Measurements from ENCODE around the gene LONP2. TPM values are rescaled to one million over a fixed set of nuclear protein-coding genes. Genes with fewer than 3 reads are reported as not detected.

Gene LONP2
- total RNA-seq, 1 experiment from 2014 or later: 46.8 TPM

DNA sequence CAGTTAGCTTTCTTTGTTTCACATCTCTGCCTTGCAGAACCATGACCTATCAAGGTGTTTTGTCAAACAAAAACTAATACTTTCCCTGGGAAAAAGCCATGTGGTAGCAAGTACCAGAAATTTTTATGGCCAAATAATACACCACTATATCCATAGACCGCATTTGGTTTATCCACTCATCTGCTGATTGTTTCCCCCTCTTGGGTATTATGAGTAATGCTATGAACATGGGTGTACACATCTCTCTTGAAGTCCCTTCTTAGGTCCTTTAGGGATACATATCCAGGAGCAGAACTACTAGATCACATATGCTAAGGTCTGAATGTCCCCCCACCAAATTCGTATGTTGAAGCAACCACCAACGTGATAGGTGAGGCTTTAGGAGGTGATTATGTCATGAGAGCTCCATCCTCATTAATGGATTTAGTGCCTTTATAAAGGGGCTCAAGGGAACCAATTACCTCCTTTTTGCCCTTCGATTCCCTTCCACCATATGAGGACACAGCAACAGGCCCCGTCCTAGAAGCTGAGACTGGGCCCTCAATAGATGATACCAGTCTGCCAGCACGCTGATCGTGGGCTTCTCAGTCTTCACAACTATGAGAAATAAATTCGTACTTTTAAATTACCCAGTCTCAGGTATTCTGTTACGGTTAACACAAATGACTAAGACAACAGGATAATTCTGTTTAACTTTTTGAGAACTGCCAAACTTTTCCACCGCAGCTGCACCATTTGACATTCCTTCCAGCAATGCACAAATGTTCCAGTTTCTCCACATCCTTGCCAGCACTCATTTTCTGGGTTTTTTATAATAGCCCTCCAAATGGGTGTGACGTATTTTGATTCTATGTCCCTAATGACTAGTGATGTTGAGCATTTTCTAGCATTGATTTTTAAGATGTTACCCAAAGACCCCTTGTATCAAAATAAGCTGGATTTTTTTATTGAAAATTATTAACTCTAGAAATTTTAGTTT, 111.1 kb downstream of the LONP2 start:
- intact Hi-C loops (cut with micrococcal nuclease): no loop called here
- no TSS peak for BruUV-seq (replicated peaks)

More for the DNA sequence above, 111.1 kb downstream of the LONP2 start:
- Histone ChIP-seq H3K4me1 (ENCODE audit: control insufficient read depth in 1 of 2, insufficient read depth in 2 of 2, low read length in 2 of 2) (no peaks in the 10 kb centered on the region), H3K79me2 (ENCODE audit: insufficient read depth, low read length) (peaks cover 41% of the 10 kb centered on the region), H3K9ac (ENCODE audit: low read length) (no peak overlapping the region), H3K36me3 (ENCODE audit: control insufficient read depth in 1 of 2, insufficient read depth in 2 of 2, low read length in 2 of 2) (peaks cover 7 to 13% of the 10 kb centered on the region in 2 experiments; a peak in 3 of 4 replicates), H3K27me3 (ENCODE audit: insufficient read depth, low read length) (no peaks in the 10 kb centered on the region), H3K4me2 (ENCODE audit: low read length) (no peak overlapping the region), H2AFZ (ENCODE audit: low read depth, low read length, poor library complexity, severe bottlenecking) (no peak overlapping the region), H3K9me3 (ENCODE audit: control insufficient read depth in 1 of 2, insufficient read depth in 1 of 2, low read depth in 1 of 2, low read length in 2 of 2) (no peaks in the 10 kb centered on the region), H3K4me3 (replicated peaks in 1 of 2; ENCODE audit: low read depth in 1 of 2, low read length in 2 of 2) (no peak overlapping the region), H3K9me2 (ENCODE audit: insufficient read depth) (no peaks in the 10 kb centered on the region), H4K20me1 (ENCODE audit: insufficient read depth) (peaks cover 6% of the 10 kb centered on the region; the same call in 1 of the 2 replicates), H3K27ac (ENCODE audit: low read depth, low read length) (no peak overlapping the region)
- no peak for ATAC-seq
- POLR2A ChIA-PET: no interaction called here
- RAD21 ChIA-PET (ENCODE audit: low non-redundant PET in 1 of 2, low total read pairs in 2 of 2, uncharacterized antibody in 2 of 2, unreplicated experiment in 2 of 2): interaction anchor here in 1 of 2 experiments (0.6 kb wide), 1 partner anchor 256 kb away, joined by 6 read pairs; no protein-coding TSS in a partner anchor
- CTCF ChIA-PET: interaction anchor here (0.6 to 5.4 kb wide), 8 partner anchors 9 to 275 kb away, joined by 3 to 35 read pairs (median 4); no protein-coding TSS in a partner anchor
- no peak for DNase-seq (ENCODE audit: low read depth, low spot score)
- TF ChIP-seq FOSL1 (IDR thresholded peaks at IDR 0.05; ENCODE audit: low read depth) (no peak), SRF (IDR thresholded peaks at IDR 0.05; ENCODE audit: low read depth) (no peak), ELF1 (IDR thresholded peaks at IDR 0.05; ENCODE audit: borderline replicate concordance, low read depth) (no peak), EGR1 (IDR thresholded peaks at IDR 0.05; ENCODE audit: low read depth) (no peak), CBX3 (IDR thresholded peaks at IDR 0.05; ENCODE audit: low read depth) (no peak), EZH2 (IDR thresholded peaks at IDR 0.05) (no peak), EZH2phosphoT487 (IDR thresholded peaks at IDR 0.05; ENCODE audit: borderline replicate concordance) (no peak), YY1 (IDR thresholded peaks at IDR 0.05; ENCODE audit: extremely low read depth, insufficient replicate concordance, low read depth, low read length) (no peak), SIN3A (IDR thresholded peaks at IDR 0.05; ENCODE audit: low read depth) (no peak), SP1 (IDR thresholded peaks at IDR 0.05; ENCODE audit: low read depth) (no peak)
- TF ChIP-seq, protein P1, sequence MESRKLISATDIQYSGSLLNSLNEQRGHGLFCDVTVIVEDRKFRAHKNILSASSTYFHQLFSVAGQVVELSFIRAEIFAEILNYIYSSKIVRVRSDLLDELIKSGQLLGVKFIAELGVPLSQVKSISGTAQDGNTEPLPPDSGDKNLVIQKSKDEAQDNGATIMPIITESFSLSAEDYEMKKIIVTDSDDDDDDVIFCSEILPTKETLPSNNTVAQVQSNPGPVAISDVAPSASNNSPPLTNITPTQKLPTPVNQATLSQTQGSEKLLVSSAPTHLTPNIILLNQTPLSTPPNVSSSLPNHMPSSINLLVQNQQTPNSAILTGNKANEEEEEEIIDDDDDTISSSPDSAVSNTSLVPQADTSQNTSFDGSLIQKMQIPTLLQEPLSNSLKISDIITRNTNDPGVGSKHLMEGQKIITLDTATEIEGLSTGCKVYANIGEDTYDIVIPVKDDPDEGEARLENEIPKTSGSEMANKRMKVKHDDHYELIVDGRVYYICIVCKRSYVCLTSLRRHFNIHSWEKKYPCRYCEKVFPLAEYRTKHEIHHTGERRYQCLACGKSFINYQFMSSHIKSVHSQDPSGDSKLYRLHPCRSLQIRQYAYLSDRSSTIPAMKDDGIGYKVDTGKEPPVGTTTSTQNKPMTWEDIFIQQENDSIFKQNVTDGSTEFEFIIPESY (IDR thresholded peaks at IDR 0.05; ENCODE audit: extremely low read depth, insufficient replicate concordance, low read length): no peak

All from HCT116 (cell line).